Endothelial cell of umbilical vein (primary cell): ENCODE results near the gene DQX1. TPM values are rescaled to one million over a fixed set of nuclear protein-coding genes. Genes with fewer than 3 reads are reported as not detected.

Experiments
- BruUV-seq: library from RNA; stranded (reverse); fragments of 400-500 nt; replicated peaks from 2 replicates; lab custom pipeline; 2021; lab: Mats Ljungman, UMichigan
- CTCF ChIA-PET: fragments of 300-600, 350-600 bp; sonication (Branson Sonifier 250); formaldehyde crosslinking; loops from one replicate; lab custom pipeline; 2021; ENCODE audit warnings: antibody characterized with exemption, inconsistent platforms; lab: Charles Lee
- POLR2A ChIA-PET: fragments of 300-600, 350-600 bp; sonication (Branson Sonifier 250); formaldehyde crosslinking; loops from one replicate; lab custom pipeline; 2021; ENCODE audit warnings: antibody characterized with exemption, inconsistent platforms; lab: Charles Lee
- DNase-seq: peaks from one replicate; pipeline ENCODE4 v3.0.0-alpha.2; 2011; ENCODE audit warnings: low read depth, low spot score
- FAIRE-seq: peaks from 2 replicates; lab custom pipeline; 2011; peaks lifted over from hg19 to GRCh38; lab: Jason Lieb, UNC
- H2AFZ ChIP-seq: 2 replicates; pipeline ENCODE4 v1.6.0; 2012; ENCODE audit warnings: low read depth, low read length, control low read depth, inconsistent platforms
- H3K27ac ChIP-seq: 2 replicates; pipeline ENCODE4 v1.5.1; 2011; ENCODE audit warnings: low read depth, mild to moderate bottlenecking, control low read depth, low read length, moderate library complexity; ENCODE audit not compliant: insufficient read depth
- H3K27me3 ChIP-seq, 2 experiments: 2 replicates each; pipeline versions ENCODE4 v1.6.0 to v1.6.1; 2011; ENCODE audit warnings: low read length in 2 of 2, mixed read lengths in 1 of 2; ENCODE audit not compliant: control insufficient read depth in 2 of 2, insufficient read depth in 2 of 2
- H3K36me3 ChIP-seq, 2 experiments: 2 replicates in 1 of 2; 3 replicates in 1 of 2; pipeline ENCODE4 v1.5.1; 2011; ENCODE audit warnings: low read length in 2 of 2, mild to moderate bottlenecking in 1 of 2, moderate library complexity in 1 of 2; ENCODE audit not compliant: control insufficient read depth in 2 of 2, insufficient read depth in 2 of 2; ENCODE audit errors: extremely low read depth in 1 of 2
- H3K4me1 ChIP-seq: 3 replicates; pipeline ENCODE4 v1.5.1; 2011; ENCODE audit warnings: mild to moderate bottlenecking, low read length; ENCODE audit not compliant: control insufficient read depth, insufficient read depth; ENCODE audit errors: extremely low read depth
- H3K4me2 ChIP-seq: 2 replicates; pipeline ENCODE4 v1.6.1; 2011; ENCODE audit warnings: low read length, control low read depth, mixed read lengths; ENCODE audit not compliant: insufficient read depth
- H3K4me3 ChIP-seq, 3 experiments: fragments of 200-600 bp in 1 of 3; sonication (generic), shearing (Covaris generic) in 1 of 3; replicated peaks in 1 of 3; 2 replicates each; pipeline ENCODE4 v1.5.1; 2011 to 2016; ENCODE audit warnings: control low read depth in 3 of 3, low read length in 3 of 3, mild to moderate bottlenecking in 2 of 3, inconsistent platforms in 1 of 3, low read depth in 1 of 3, moderate library complexity in 1 of 3; ENCODE audit not compliant: insufficient read depth in 1 of 3
- H3K79me2 ChIP-seq: 2 replicates; pipeline ENCODE4 v1.6.0; 2012; ENCODE audit warnings: low read length, inconsistent platforms; ENCODE audit not compliant: control insufficient read depth, insufficient read depth
- H3K9ac ChIP-seq: replicated peaks from 2 replicates; pipeline ENCODE3; 2011; ENCODE audit warnings: low read length, control low read depth; ENCODE audit not compliant: insufficient read depth; ENCODE audit errors: extremely low read depth
- H3K9me1 ChIP-seq: replicated peaks from 3 replicates; pipeline ENCODE4 v1.6.0; 2011; ENCODE audit warnings: mild to moderate bottlenecking, low read length; ENCODE audit not compliant: control insufficient read depth, insufficient read depth; ENCODE audit errors: extremely low read depth
- H3K9me3 ChIP-seq: replicated peaks from 2 replicates; pipeline ENCODE4 v1.5.1; 2012; ENCODE audit warnings: low read length, inconsistent platforms; ENCODE audit not compliant: control insufficient read depth, insufficient read depth
- H4K20me1 ChIP-seq: replicated peaks from 2 replicates; pipeline ENCODE3; 2011; ENCODE audit warnings: mild to moderate bottlenecking, low read length; ENCODE audit not compliant: control insufficient read depth, insufficient read depth; ENCODE audit errors: extremely low read depth
- CTCF ChIP-seq, 2 donors: IDR thresholded peaks; 1 replicate in 1 of 2; 2 replicates in 1 of 2; pipeline ENCODE4 v1.5.1; 2011; ENCODE audit warnings: low read length in 2 of 2, mild to moderate bottlenecking in 2 of 2, moderate library complexity in 2 of 2, control low read depth in 1 of 2, inconsistent platforms in 1 of 2, low read depth in 1 of 2; ENCODE audit not compliant: insufficient read depth in 1 of 2; ENCODE audit errors: extremely low read depth in 1 of 2
- FOS ChIP-seq: IDR thresholded peaks from 2 replicates; pipeline ENCODE4 v1.6.1; 2011; ENCODE audit warnings: mild to moderate bottlenecking, low read length, moderate library complexity, borderline replicate concordance; ENCODE audit not compliant: insufficient read depth
- GATA2 ChIP-seq: IDR thresholded peaks from 2 replicates; pipeline ENCODE4 v1.7.0; 2011; ENCODE audit warnings: low read depth, mild to moderate bottlenecking, moderate library complexity, mixed read lengths, low read length; ENCODE audit not compliant: insufficient read length, insufficient read depth
- JUN ChIP-seq: IDR thresholded peaks from 2 replicates; pipeline ENCODE4 v1.6.1; 2011; ENCODE audit warnings: borderline replicate concordance, low read depth; ENCODE audit not compliant: insufficient read length, insufficient read depth
- MYC ChIP-seq: IDR thresholded peaks from one replicate; pipeline ENCODE4 v1.6.1; 2011; ENCODE audit warnings: mild to moderate bottlenecking, low read depth, low read length
- POLR2A ChIP-seq: IDR thresholded peaks from 2 replicates; pipeline ENCODE4 v1.6.1; 2012; ENCODE audit warnings: low read depth, mild to moderate bottlenecking, control low read depth, low read length
- POLR2AphosphoS5 ChIP-seq: IDR thresholded peaks from 2 replicates; pipeline ENCODE4 v1.6.1; 2012; ENCODE audit warnings: low read depth, mild to moderate bottlenecking, control low read depth, low read length, moderate library complexity; ENCODE audit not compliant: insufficient read depth
- dilution Hi-C: fragments of 300-500 bp; cut with MboI; formaldehyde crosslinking; loops from one replicate; pipeline ENCODE4 v1.15.0; 2019; ENCODE audit warnings: low sequenced_read_pairs; ENCODE audit not compliant: extremely low pct_ligation_motif_present
- intact Hi-C: fragments of 100-400 bp; cut with micrococcal nuclease; formaldehyde crosslinking; loops from one replicate; pipeline ENCODE4 v1.10.0; 2022
- polyA plus RNA-seq, 4 experiments: library from polyadenylated mRNA; depleted of rRNA in 3 of 4; stranded (reverse) in 3 of 4; unstranded in 1 of 4; fragments of >200 nt; gene quantifications; 2 replicates each; pipeline versions ENCODE4 v1.2.1 to v1.2.3, GENCODE V29; 2011 to 2012; ENCODE audit warnings: missing spikeins in 1 of 4
- total RNA-seq: library from RNA; stranded (reverse); gene quantifications from 2 replicates; pipeline ENCODE4 v1.2.3, GENCODE V29; 2021

Gene DQX1
- total and polyA plus RNA-seq, 2 donors (not counting 3 experiments of a cell fraction or from before 2014, with no cell fraction given) = 0.06 to 0.44 TPM

DNA sequence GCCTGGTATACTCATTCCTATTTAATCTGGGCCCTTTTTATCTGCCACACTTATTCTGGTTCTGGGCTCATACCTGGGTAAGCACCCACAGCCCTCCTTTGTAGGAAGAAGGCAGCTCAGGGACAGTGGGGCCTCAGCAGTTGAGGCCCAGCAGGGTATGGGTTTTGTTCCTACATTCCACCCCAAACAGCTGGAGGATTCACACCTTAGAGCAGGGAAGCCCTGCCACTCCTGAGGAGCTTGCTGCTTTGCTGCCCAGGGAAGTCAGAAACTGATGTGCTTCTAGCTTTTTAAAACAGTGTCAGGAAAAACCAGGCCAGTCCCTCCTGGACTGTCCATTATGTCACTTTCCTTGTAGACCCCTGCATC lies 25.5 kb downstream of the DQX1 start:
- no peaks in the 10 kb centered on the region for H3K9me3 ChIP-seq
- H4K20me1 ChIP-seq = no peaks in the 10 kb centered on the region
- H3K79me2 ChIP-seq = no peaks in the 10 kb centered on the region
- FAIRE-seq = no peak
- peaks cover 23 to 40% of the 10 kb centered on the region in 2 experiments for H3K27me3 ChIP-seq
- TF ChIP-seq POLR2A (no peak), GATA2 (no peak), JUN (no peak), POLR2AphosphoS5 (no peak), FOS (no peak), MYC (no peak), CTCF (IDR thresholded peaks at IDR 0.05; ENCODE audit: extremely low read depth in 1 of 2, insufficient read depth in 1 of 2, low read depth in 1 of 2, low read length in 2 of 2) (no peak)
- dilution Hi-C loops (no loop called here), intact Hi-C loops (loop anchor here (5.0 kb wide), 1 partner anchor 152 kb away; the partner anchor contains the start of gene SEMA4F)
- peaks cover 0 to 3% of the 10 kb centered on the region in 2 experiments for H3K36me3 ChIP-seq
- no peak for DNase-seq
- peaks cover 33% of the 10 kb centered on the region for H3K4me1 ChIP-seq
- H3K9me1 ChIP-seq = no peaks in the 10 kb centered on the region
- no peak overlapping the region for H3K4me2 ChIP-seq
- POLR2A ChIA-PET = no interaction called here
- H2AFZ ChIP-seq = no peak overlapping the region
- BruUV-seq = no TSS peak
- CTCF ChIA-PET = interaction anchor here (1.0 to 1.6 kb wide), 5 partner anchors 10 to 87 kb away, joined by 3 to 7 read pairs (median 4); partner anchors contain the start of genes CCDC142, INO80B and TTC31
- H3K27ac ChIP-seq = no peak overlapping the region
- no peak overlapping the region for H3K9ac ChIP-seq
- H3K4me3 ChIP-seq = no peak overlapping the region
